Measurements from ENCODE around the gene ACOXL.

Gene ACOXL

GRCh38 chr2:111120253-111121027 lies 388.1 kb downstream of the ACOXL start, which contains the start of gene BCL2L11:
TSS of gene BCL2L11 (plus strand) at chr2:111120914. CDS start at chr2:111123746, 2,832 bp downstream.
- Histone ChIP-seq H3K9me3 (ENCODE audit: control insufficient read depth, low read length) (no peaks in the 10 kb centered on the region), H3K9ac (ENCODE audit: low read length) (peak within 1 kb of the TSS; percentile 78), H3K4me1 (ENCODE audit: control insufficient read depth, insufficient read depth, low read length) (peaks cover 43% of the 10 kb centered on the region), H3K36me3 (ENCODE audit: control insufficient read depth, insufficient read depth, low read length) (no peaks in the 10 kb centered on the region), H3K4me3 (ENCODE audit: low read length) (peak within 1 kb of the TSS; percentile 82), H3K27me3 (ENCODE audit: control insufficient read depth, insufficient read depth, low read length) (peaks cover 46% of the 10 kb centered on the region)

GRCh38 chr2:111121028-111121827 lies 388.9 kb downstream of the ACOXL start:
- peak overlapping the region; percentile 78 for H3K9ac ChIP-seq (ENCODE audit: low read length)
- peaks cover 42% of the 10 kb centered on the region for H3K27me3 ChIP-seq (ENCODE audit: control insufficient read depth, insufficient read depth, low read length)
- H3K4me1 ChIP-seq (ENCODE audit: control insufficient read depth, insufficient read depth, low read length), result peaks cover 43% of the 10 kb centered on the region

GRCh38 chr2:111121828-111122630 lies 389.7 kb downstream of the ACOXL start:
- Histone ChIP-seq H3K9ac (ENCODE audit: low read length) (peak overlapping the region; percentile 78), H3K36me3 (ENCODE audit: control insufficient read depth, insufficient read depth, low read length) (no peaks in the 10 kb centered on the region), H3K4me1 (ENCODE audit: control insufficient read depth, insufficient read depth, low read length) (peaks cover 39% of the 10 kb centered on the region), H3K4me3 (ENCODE audit: low read length) (peak overlapping the region; percentile 82), H3K27me3 (ENCODE audit: control insufficient read depth, insufficient read depth, low read length) (peaks cover 34% of the 10 kb centered on the region), H3K9me3 (ENCODE audit: control insufficient read depth, low read length) (no peaks in the 10 kb centered on the region)

More at GRCh38 chr2:111121028-111121827, 388.9 kb downstream of the ACOXL start:
- H3K9me3 ChIP-seq (ENCODE audit: control insufficient read depth, low read length), result no peaks in the 10 kb centered on the region
- H3K36me3 ChIP-seq (ENCODE audit: control insufficient read depth, insufficient read depth, low read length), result no peaks in the 10 kb centered on the region
- peak overlapping the region; percentile 82 for H3K4me3 ChIP-seq (ENCODE audit: low read length)

- Histone ChIP-seq H3K27me3 (ENCODE audit: control insufficient read depth, insufficient read depth, low read length) (peaks cover 26% of the 10 kb centered on the region), H3K4me1 (ENCODE audit: control insufficient read depth, insufficient read depth, low read length) (peaks cover 31% of the 10 kb centered on the region)
Observed at GRCh38 chr2:111122631-111123421, 390.5 kb downstream of the ACOXL start.

GRCh38 chr2:111123751-111124150 lies 391.4 kb downstream of the ACOXL start:
- no peaks in the 10 kb centered on the region for H3K9me3 ChIP-seq (ENCODE audit: control insufficient read depth, low read length)
- peaks cover 17% of the 10 kb centered on the region for H3K27me3 ChIP-seq (ENCODE audit: control insufficient read depth, insufficient read depth, low read length)
- no peak overlapping the region for H3K9ac ChIP-seq (ENCODE audit: low read length)
- peaks cover 22% of the 10 kb centered on the region for H3K4me1 ChIP-seq (ENCODE audit: control insufficient read depth, insufficient read depth, low read length)
- H3K4me3 ChIP-seq (ENCODE audit: low read length), result no peak overlapping the region
- no peaks in the 10 kb centered on the region for H3K36me3 ChIP-seq (ENCODE audit: control insufficient read depth, insufficient read depth, low read length)

More at GRCh38 chr2:111122631-111123421, 390.5 kb downstream of the ACOXL start:
- Histone ChIP-seq H3K36me3 (ENCODE audit: control insufficient read depth, insufficient read depth, low read length) (no peaks in the 10 kb centered on the region), H3K9ac (ENCODE audit: low read length) (peak overlapping the region; percentile 62), H3K9me3 (ENCODE audit: control insufficient read depth, low read length) (no peaks in the 10 kb centered on the region), H3K4me3 (ENCODE audit: low read length) (peak overlapping the region; percentile 67)

- peaks cover 6% of the 10 kb centered on the region for H3K4me1 ChIP-seq (ENCODE audit: control insufficient read depth, insufficient read depth, low read length)
- H3K4me3 ChIP-seq (ENCODE audit: low read length), result no peak overlapping the region
- H3K36me3 ChIP-seq (ENCODE audit: control insufficient read depth, insufficient read depth, low read length), result no peaks in the 10 kb centered on the region
- H3K27me3 ChIP-seq (ENCODE audit: control insufficient read depth, insufficient read depth, low read length), result no peaks in the 10 kb centered on the region
- H3K9me3 ChIP-seq (ENCODE audit: control insufficient read depth, low read length), result no peaks in the 10 kb centered on the region
- H3K9ac ChIP-seq (ENCODE audit: low read length), result no peak overlapping the region
Observed at GRCh38 chr2:111126581-111126980, 394.2 kb downstream of the ACOXL start.

- no peaks in the 10 kb centered on the region for H3K36me3 ChIP-seq (ENCODE audit: control insufficient read depth, insufficient read depth, low read length)
Observed at GRCh38 chr2:111127351-111127750, 395.0 kb downstream of the ACOXL start.

GRCh38 chr2:111128096-111128495 lies 395.7 kb downstream of the ACOXL start:
- no peak overlapping the region for H3K9ac ChIP-seq (ENCODE audit: low read length)
- H3K4me1 ChIP-seq (ENCODE audit: control insufficient read depth, insufficient read depth, low read length), result no peaks in the 10 kb centered on the region
- H3K4me3 ChIP-seq (ENCODE audit: low read length), result no peak overlapping the region
- no peaks in the 10 kb centered on the region for H3K9me3 ChIP-seq (ENCODE audit: control insufficient read depth, low read length)
- H3K36me3 ChIP-seq (ENCODE audit: control insufficient read depth, insufficient read depth, low read length), result no peaks in the 10 kb centered on the region
- no peaks in the 10 kb centered on the region for H3K27me3 ChIP-seq (ENCODE audit: control insufficient read depth, insufficient read depth, low read length)

More at GRCh38 chr2:111127351-111127750, 395.0 kb downstream of the ACOXL start:
- Histone ChIP-seq H3K4me3 (ENCODE audit: low read length) (no peak overlapping the region), H3K27me3 (ENCODE audit: control insufficient read depth, insufficient read depth, low read length) (no peaks in the 10 kb centered on the region), H3K9me3 (ENCODE audit: control insufficient read depth, low read length) (no peaks in the 10 kb centered on the region), H3K9ac (ENCODE audit: low read length) (no peak overlapping the region), H3K4me1 (ENCODE audit: control insufficient read depth, insufficient read depth, low read length) (no peaks in the 10 kb centered on the region)

- Histone ChIP-seq H3K27me3 (ENCODE audit: control insufficient read depth, insufficient read depth, low read length) (no peaks in the 10 kb centered on the region), H3K9ac (ENCODE audit: low read length) (no peak overlapping the region), H3K4me1 (ENCODE audit: control insufficient read depth, insufficient read depth, low read length) (no peaks in the 10 kb centered on the region), H3K4me3 (ENCODE audit: low read length) (no peak overlapping the region), H3K9me3 (ENCODE audit: control insufficient read depth, low read length) (no peaks in the 10 kb centered on the region), H3K36me3 (ENCODE audit: control insufficient read depth, insufficient read depth, low read length) (no peaks in the 10 kb centered on the region)
Observed at GRCh38 chr2:111133603-111134002, 401.2 kb downstream of the ACOXL start.

- H3K4me1 ChIP-seq (ENCODE audit: control insufficient read depth, insufficient read depth, low read length), result no peaks in the 10 kb centered on the region
- no peak overlapping the region for H3K9ac ChIP-seq (ENCODE audit: low read length)
- no peak overlapping the region for H3K4me3 ChIP-seq (ENCODE audit: low read length)
- no peaks in the 10 kb centered on the region for H3K36me3 ChIP-seq (ENCODE audit: control insufficient read depth, insufficient read depth, low read length)
- no peaks in the 10 kb centered on the region for H3K27me3 ChIP-seq (ENCODE audit: control insufficient read depth, insufficient read depth, low read length)
- H3K9me3 ChIP-seq (ENCODE audit: control insufficient read depth, low read length), result no peaks in the 10 kb centered on the region
Observed at GRCh38 chr2:111134055-111134454, 401.7 kb downstream of the ACOXL start.
